Measurements from ENCODE around the gene C1orf56.

C1orf56 gene

DNA sequence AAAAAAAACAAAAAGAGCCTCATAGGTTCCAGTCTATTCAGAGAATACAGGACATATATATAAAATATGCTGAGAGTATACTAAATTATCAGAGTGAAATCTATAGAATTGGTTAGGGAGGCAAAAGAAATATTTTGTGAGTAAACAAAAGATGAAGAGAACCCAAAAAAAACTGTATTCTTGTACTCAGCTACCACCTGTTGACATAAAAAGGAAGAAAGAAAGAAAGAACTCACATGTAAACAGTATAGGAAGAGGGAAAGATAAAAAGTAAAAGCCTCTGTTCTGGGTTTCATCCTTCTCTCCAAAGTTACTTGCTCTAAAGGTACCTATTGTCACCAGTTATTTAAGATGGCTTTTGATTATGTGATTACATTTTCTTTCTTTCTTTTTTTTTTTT, 21.1 kb upstream of the C1orf56 start:
- no peak for DNase-seq

- DNase-seq, result no peak
Observed at GRCh38 chr1:151032164-151032563, 15.4 kb upstream of the C1orf56 start.

DNA sequence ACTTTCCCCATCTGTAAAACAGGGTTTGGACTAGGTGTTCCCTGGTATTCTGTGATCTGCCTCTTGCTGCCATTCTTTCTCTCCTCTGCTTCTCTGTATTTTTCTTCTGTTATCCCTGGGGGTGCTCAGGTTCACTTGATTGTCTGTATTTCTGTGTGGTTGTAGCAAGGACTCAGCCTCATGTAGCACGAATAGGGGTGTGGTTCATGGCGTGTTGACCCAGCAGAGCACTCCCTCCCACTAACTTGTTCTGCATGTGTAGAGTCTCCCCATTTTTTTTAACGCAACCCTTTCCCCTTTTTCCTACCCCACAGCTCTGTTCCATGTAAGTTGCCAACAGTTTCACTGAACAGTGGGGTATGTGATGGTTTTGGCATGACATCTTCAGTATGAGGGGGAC, 12.4 kb upstream of the C1orf56 start:
- DNase-seq, result no peak

DNA sequence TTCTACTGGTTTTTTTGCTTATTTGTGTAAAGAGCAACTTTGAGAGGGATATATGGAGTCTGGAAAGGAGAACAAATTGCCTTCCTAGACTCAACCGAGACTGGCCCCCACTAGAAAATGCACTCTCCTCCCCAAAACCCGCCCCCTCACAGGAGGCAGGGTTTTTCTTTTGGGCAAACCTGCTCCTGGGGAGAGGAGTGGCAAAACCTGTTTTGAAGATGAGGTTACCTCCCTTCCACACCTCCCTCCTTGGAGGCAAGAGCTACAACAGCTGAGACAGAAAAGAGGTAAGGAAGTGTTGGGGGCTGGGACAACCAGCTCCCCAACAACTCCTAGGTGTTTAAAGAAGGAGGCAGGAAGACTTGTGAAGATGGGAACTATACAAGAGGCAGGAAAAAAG, 11.2 kb upstream of the C1orf56 start, which contains the start of gene BNIPL:
Gene BNIPL, plus strand, starts transcription at position 231 of the 400 bp plus-strand sequence. Its CDS starts 140 bp downstream, at position 371.
- DNase-seq, result no peak

DNA sequence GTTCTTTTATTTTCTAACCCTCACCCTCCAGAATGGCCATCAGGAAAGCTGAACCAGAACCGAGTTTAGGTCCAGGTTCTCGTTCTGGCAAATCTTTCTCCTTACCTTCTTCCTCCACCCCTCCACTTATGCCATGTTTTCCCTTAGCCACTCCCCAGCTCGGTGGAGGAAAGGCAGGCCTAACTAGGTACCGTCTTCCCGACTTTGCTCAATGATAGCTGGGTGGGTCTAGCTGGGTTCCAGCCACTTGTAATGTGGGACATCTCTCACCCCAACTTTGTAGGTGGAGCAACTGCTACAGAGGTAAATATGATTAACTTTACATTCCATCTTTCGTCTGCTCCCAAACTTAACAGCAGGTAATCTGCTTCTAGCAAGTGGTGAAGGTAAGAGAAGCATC, 10.5 kb upstream of the C1orf56 start:
- DNase-seq, result no peak

DNA sequence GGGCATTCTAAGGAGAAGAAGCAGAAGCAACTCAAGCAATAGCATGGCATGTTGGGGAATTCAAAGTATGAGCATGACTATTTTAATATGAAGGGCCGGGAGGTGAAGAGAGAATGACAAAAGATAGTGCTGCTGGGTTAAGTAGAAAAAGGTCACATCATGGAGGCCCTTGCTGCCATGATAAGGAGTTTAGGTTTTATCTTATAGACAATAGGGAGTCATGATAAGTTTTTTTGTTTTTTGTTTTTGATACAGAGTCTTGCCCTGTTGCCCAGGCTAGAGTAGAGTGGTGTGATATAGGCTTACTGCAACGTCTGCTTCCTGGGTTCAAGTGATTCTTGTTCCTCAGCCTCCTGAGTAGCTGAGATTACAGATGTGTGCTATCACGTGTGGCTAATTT, 8.0 kb upstream of the C1orf56 start:
- no peak for DNase-seq

- no peak for DNase-seq
Observed at GRCh38 chr1:151043163-151043562, 4.4 kb upstream of the C1orf56 start.

DNA sequence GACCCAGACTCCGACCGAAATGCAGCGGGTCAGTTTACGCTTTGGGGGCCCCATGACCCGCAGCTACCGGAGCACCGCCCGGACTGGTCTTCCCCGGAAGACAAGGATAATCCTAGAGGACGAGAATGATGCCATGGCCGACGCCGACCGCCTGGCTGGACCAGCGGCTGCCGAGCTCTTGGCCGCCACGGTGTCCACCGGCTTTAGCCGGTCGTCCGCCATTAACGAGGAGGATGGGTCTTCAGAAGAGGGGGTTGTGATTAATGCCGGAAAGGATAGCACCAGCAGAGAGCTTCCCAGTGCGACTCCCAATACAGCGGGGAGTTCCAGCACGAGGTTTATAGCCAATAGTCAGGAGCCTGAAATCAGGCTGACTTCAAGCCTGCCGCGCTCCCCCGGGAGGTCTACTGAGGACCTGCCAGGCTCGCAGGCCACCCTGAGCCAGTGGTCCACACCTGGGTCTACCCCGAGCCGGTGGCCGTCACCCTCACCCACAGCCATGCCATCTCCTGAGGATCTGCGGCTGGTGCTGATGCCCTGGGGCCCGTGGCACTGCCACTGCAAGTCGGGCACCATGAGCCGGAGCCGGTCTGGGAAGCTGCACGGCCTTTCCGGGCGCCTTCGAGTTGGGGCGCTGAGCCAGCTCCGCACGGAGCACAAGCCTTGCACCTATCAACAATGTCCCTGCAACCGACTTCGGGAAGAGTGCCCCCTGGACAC, 534 bp downstream of the C1orf56 start:
- DNase-seq, result peak; percentile 46

DNA sequence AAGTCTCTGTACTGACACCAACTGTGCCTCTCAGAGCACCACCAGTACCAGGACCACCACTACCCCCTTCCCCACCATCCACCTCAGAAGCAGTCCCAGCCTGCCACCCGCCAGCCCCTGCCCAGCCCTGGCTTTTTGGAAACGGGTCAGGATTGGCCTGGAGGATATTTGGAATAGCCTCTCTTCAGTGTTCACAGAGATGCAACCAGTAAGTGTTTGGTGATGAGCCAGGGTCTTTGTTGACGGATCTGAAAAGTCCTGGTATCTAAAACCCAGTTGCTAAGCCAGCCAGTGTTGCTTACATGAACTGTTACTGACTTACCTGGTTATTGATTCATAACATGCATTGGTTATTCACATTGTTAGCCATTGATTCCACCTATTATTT, 1.1 kb downstream of the C1orf56 start:
- DNase-seq, result no peak

- DNase-seq, result no peak
Observed at GRCh38 chr1:151049458-151049857, 1.9 kb downstream of the C1orf56 start.

DNA sequence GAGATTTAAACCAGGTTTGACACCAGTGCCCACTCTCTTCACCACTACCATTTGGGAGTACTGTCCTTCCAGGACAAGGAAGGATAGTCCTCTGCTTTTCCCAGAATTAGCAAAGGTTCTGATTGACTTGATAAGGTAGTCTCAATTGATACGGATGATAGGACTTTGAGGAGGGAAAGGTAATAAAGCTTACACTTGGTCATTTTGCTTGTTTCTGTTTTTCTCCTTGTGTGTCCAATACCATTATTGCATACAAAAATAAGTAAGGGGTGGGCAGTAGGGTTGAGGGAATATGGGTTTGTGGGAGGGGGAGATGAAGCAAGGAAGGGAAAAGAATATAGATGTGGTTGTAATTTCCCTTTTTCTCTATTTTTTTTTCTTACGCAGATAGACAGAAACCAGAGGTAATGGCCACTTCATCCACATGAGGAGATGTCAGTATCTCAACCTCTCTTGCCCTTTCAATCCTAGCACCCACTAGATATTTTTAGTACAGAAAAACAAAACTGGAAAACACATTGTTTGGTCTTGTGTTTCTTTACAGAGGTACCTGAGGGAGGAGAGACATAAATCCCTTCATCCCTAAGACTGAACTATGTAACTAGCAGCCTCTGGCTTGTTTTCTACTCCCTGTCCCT, 2.6 kb downstream of the C1orf56 start:
- DNase-seq, result no peak

- DNase-seq, result no peak
Observed at GRCh38 chr1:151051356-151052009, 3.9 kb downstream of the C1orf56 start.

- no peak for DNase-seq
Observed at GRCh38 chr1:151054971-151055547, 7.5 kb downstream of the C1orf56 start.

DNA sequence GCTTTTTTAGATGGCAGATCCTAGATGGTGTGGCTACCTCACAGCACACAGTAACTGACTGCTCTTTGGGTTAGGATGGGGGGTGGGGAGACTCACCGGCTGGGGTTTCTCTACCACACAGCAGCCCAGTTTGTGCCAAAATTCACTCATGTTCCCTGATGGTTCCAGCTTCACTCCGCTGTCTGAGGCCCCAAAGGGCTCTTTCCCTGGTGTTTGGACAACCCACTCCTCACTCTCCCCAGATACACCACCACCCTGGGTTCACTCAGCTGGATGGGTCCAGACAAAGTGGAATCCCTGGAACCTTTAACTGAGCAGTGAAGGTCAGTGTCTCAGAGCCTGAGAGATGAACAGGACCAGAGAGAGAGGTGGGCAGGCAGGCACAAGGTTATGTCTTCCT, 8.0 kb downstream of the C1orf56 start:
- no peak for DNase-seq

GRCh38 chr1:151056149-151056548, 8.6 kb downstream of the C1orf56 start:
- DNase-seq, result no peak

- DNase-seq, result peak; percentile 65
Observed at GRCh38 chr1:151058692-151059091, 11.1 kb downstream of the C1orf56 start.

DNA sequence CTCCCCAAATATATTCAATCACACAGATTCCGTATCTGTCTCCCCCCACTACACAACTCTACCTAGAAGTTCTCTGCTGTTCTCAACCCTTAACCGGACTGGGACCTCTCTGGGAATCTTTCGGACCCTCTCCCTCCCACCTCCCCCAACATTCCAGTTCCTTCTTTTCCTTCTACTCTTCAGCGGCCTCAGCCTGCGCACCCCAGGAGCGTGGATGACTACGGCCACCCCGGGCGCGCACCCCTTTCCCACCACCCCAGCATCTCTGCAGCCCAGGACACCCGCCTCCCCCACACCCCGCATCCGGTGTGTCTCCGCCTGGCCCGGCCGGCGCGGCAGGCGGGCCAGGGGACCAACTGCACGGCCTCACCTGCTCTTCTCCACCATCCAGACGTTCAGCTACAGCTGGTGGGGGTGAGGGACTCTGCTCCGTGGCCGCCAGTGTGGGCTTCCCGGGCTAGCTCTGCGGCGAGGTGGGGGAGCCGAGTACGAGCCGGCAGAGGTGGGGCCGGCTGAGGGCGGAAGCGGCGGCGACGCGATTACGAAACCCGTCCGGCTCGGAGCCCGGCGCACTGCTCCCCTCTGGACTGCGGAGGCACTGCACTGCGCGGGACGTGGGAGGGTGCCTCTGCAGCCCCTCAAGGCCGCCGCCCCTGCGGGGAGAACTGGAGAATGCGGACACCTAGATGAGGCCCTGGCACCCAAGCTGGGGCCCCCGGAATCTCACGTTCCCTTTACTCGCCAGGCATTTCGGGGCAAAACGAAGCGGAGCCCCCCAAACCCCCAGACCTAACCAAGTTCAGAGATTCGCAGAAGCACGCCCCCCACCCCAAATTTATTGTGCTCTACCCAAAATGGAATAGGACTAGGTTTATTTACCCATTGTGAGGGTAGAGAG, 11.8 kb downstream of the C1orf56 start, which contains the start of gene CDC42SE1:
Gene CDC42SE1, minus strand, starts transcription at position 514 of the 898 bp plus-strand sequence. CDS start 3,892 bp downstream, outside the sequence.
- DNase-seq, result peak; percentile 84

DNA sequence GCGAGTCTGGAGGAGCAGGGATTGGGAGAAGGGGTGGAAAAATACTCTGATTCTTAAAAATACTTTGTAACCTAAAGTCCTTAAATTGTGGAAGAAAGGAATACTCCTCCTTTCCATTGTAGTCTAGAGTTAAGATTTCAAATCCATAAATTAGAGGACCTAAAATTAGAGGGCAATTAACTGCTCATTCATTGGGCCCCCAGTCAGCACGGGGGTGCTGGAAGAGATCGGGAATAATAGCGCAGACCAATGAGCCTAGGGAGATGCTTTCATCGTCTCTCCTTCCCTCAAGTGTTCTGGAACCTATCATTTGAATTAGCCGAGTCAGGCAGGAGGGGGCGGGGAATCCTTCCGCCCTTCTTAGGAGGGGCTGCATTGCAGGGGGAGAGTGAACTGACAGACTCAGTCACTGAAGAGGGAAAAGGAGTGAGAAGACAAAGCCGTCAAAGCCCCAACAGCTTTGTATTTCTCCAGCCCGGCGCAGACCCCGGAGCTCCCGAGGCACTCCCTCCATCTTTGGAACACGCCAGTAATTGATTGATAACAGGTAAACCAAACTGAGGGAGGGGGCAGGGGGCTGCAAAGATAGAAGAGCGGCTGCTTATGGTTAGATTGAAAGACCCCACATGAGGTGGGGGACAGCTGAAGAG, 12.6 kb downstream of the C1orf56 start, which contains the start of gene MLLT11:
Gene MLLT11, plus strand, starts transcription at position 391 of the 650 bp plus-strand sequence. CDS start 6,828 bp downstream, outside the sequence.
- peak; percentile 93 for DNase-seq

- DNase-seq, result peak; percentile 56
Observed at GRCh38 chr1:151060657-151061421, 13.3 kb downstream of the C1orf56 start.

DNA sequence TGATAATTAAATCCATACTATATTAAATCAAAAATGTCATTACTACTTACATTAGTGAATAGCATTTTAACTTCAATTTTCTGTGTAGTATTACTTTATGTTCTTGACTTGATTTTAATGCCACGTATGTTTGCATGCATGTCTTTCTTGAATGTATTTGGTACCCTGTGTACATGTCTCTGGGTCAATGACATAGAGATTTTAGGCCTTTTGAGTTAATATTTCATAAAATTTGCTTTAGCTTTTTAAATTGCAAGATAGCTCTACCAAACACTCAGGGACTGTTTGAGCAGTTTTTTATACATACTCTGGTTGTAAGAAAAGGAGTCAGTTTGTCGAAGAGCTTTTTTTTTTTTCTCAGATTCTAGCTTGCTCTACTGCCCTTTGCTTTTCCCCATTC, 14.2 kb downstream of the C1orf56 start:
- DNase-seq, result no peak
